GM19240 (cell line): ENCODE data around the gene IQSEC1.

Source experiments
- DNase-seq: peaks from one replicate; pipeline ENCODE4 v3.0.0; 2011; ENCODE audit warnings: low spot score; ENCODE audit not compliant: insufficient read length

The IQSEC1 gene

GRCh38 chr3:13107661-13108060 lies 34.4 kb upstream of the IQSEC1 start:
- DNase-seq, result no peak

GRCh38 chr3:13106308-13107001 lies 33.2 kb upstream of the IQSEC1 start:
- DNase-seq, result no peak

- DNase-seq, result no peak
Observed at GRCh38 chr3:13105896-13106250, 32.6 kb upstream of the IQSEC1 start.

GRCh38 chr3:13105181-13105895 lies 32.1 kb upstream of the IQSEC1 start:
- no peak for DNase-seq

GRCh38 chr3:13104511-13104910 lies 31.3 kb upstream of the IQSEC1 start:
- no peak for DNase-seq

- DNase-seq, result no peak
Observed at GRCh38 chr3:13103416-13104058, 30.3 kb upstream of the IQSEC1 start.

GRCh38 chr3:13102386-13103345 lies 29.4 kb upstream of the IQSEC1 start:
- no peak for DNase-seq

GRCh38 chr3:13099707-13100106 lies 26.5 kb upstream of the IQSEC1 start:
- no peak for DNase-seq

GRCh38 chr3:13098192-13098988 lies 25.2 kb upstream of the IQSEC1 start:
- no peak for DNase-seq

GRCh38 chr3:13096356-13096755 lies 23.1 kb upstream of the IQSEC1 start:
- DNase-seq, result no peak

- no peak for DNase-seq
Observed at GRCh38 chr3:13095408-13095937, 22.2 kb upstream of the IQSEC1 start.

- DNase-seq, result no peak
Observed at GRCh38 chr3:13093687-13094086, 20.5 kb upstream of the IQSEC1 start.

GRCh38 chr3:13092621-13093617 lies 19.7 kb upstream of the IQSEC1 start:
- DNase-seq, result no peak

GRCh38 chr3:13091898-13092611 lies 18.8 kb upstream of the IQSEC1 start:
- DNase-seq, result peak; percentile 81

GRCh38 chr3:13088028-13089006 lies 15.1 kb upstream of the IQSEC1 start:
- no peak for DNase-seq

GRCh38 chr3:13087320-13087990 lies 14.2 kb upstream of the IQSEC1 start:
- no peak for DNase-seq

GRCh38 chr3:13086531-13086981 lies 13.3 kb upstream of the IQSEC1 start:
- DNase-seq, result no peak
